Trophoblast cell (in vitro differentiated cells and primary cell): ENCODE results near the gene TMEM266.

Source experiments
- DNase-seq, 2 donors: peaks; one replicate each; pipeline ENCODE4 v3.0.0-alpha.2; 2016
- H2AFZ ChIP-seq: 2 replicates; pipeline ENCODE4 v1.6.1; 2013; ENCODE audit warnings: low read length, moderate library complexity, mild to moderate bottlenecking; ENCODE audit not compliant: insufficient read depth, poor library complexity
- H2AK5ac ChIP-seq: 2 replicates; pipeline ENCODE4 v1.6.1; 2013; ENCODE audit warnings: mild to moderate bottlenecking, low read length
- H2BK120ac ChIP-seq: 2 replicates; pipeline ENCODE4 v1.6.1; 2013; ENCODE audit warnings: low read length, mild to moderate bottlenecking, moderate library complexity; ENCODE audit not compliant: insufficient read depth, poor library complexity
- H2BK12ac ChIP-seq: 2 replicates; pipeline ENCODE4 v1.6.1; 2013; ENCODE audit warnings: mild to moderate bottlenecking, low read length, moderate library complexity
- H2BK5ac ChIP-seq: 2 replicates; pipeline ENCODE4 v1.6.1; 2013; ENCODE audit warnings: low read length, low read depth, moderate library complexity, mild to moderate bottlenecking; ENCODE audit not compliant: poor library complexity
- H3K14ac ChIP-seq: 2 replicates; pipeline ENCODE4 v1.6.1; 2013; ENCODE audit warnings: mild to moderate bottlenecking, low read length
- H3K18ac ChIP-seq: 2 replicates; pipeline ENCODE4 v1.6.1; 2013; ENCODE audit warnings: mild to moderate bottlenecking, low read length
- H3K23ac ChIP-seq: 2 replicates; pipeline ENCODE4 v1.6.1; 2013; ENCODE audit warnings: low read length
- H3K27ac ChIP-seq: 2 replicates; pipeline ENCODE4 v1.5.1; 2013; ENCODE audit warnings: low read depth, mild to moderate bottlenecking, inconsistent platforms, low read length, moderate library complexity
- H3K27me3 ChIP-seq: 2 replicates; pipeline ENCODE4 v1.6.1; 2013; ENCODE audit warnings: inconsistent platforms, mild to moderate bottlenecking, low read length, moderate library complexity; ENCODE audit not compliant: insufficient read depth
- H3K36me3 ChIP-seq, 2 experiments: 1 replicate in 1 of 2; 2 replicates in 1 of 2; pipeline ENCODE4 v1.6.1; 2013; ENCODE audit warnings: low read length in 2 of 2, mild to moderate bottlenecking in 2 of 2, moderate library complexity in 1 of 2; ENCODE audit not compliant: insufficient read depth in 2 of 2, control insufficient read depth in 1 of 2
- H3K4ac ChIP-seq: 2 replicates; pipeline ENCODE4 v1.6.1; 2013; ENCODE audit warnings: low read depth, mild to moderate bottlenecking, low read length, moderate library complexity
- H3K4me1 ChIP-seq, 2 experiments: 1 replicate in 1 of 2; 2 replicates in 1 of 2; pipeline ENCODE4 v1.6.1; 2013; ENCODE audit warnings: low read length in 2 of 2, mild to moderate bottlenecking in 2 of 2, moderate library complexity in 1 of 2; ENCODE audit not compliant: insufficient read depth in 2 of 2, control insufficient read depth in 1 of 2
- H3K4me2 ChIP-seq: 2 replicates; pipeline ENCODE4 v1.6.1; 2013; ENCODE audit warnings: inconsistent platforms, mild to moderate bottlenecking, low read length, moderate library complexity
- H3K4me3 ChIP-seq: 2 replicates; pipeline ENCODE4 v1.5.1; 2013; ENCODE audit warnings: mild to moderate bottlenecking, low read depth, low read length, inconsistent platforms
- H3K79me1 ChIP-seq: one replicate; pipeline ENCODE4 v1.6.1; 2013; ENCODE audit warnings: low read length
- H3K79me2 ChIP-seq: 2 replicates; pipeline ENCODE4 v1.6.1; 2013; ENCODE audit warnings: low read length, mild to moderate bottlenecking; ENCODE audit not compliant: control insufficient read depth, insufficient read depth, poor library complexity
- H3K9ac ChIP-seq: 2 replicates; pipeline ENCODE4 v1.6.1; 2013; ENCODE audit warnings: mild to moderate bottlenecking, low read length
- H3K9me3 ChIP-seq: 2 replicates; pipeline ENCODE4 v1.6.1; 2013; ENCODE audit warnings: low read depth, mild to moderate bottlenecking, control low read depth, inconsistent platforms, low read length; ENCODE audit not compliant: insufficient read depth
- H4K12ac ChIP-seq: 2 replicates; pipeline ENCODE4 v1.6.1; 2013; ENCODE audit warnings: low read depth, mild to moderate bottlenecking, low read length, moderate library complexity
- H4K8ac ChIP-seq: 2 replicates; pipeline ENCODE4 v1.6.1; 2013; ENCODE audit warnings: low read depth, mild to moderate bottlenecking, low read length, moderate library complexity
- H4K91ac ChIP-seq: one replicate; pipeline ENCODE4 v1.6.1; 2013; ENCODE audit warnings: low read depth, mild to moderate bottlenecking, low read length, moderate library complexity
- WGBS: extraction: QIAGEN DNeasy Blood & Tissue Kit; methylation state at CpG from one replicate; pipeline ENCODE4 v1.1.7; 2013; ENCODE audit warnings: missing lambda C conversion rate; ENCODE audit not compliant: insufficient read length, insufficient coverage; ENCODE audit errors: extremely low coverage; 5-methylcytosine and 5-hydroxymethylcytosine counted together

TMEM266 gene

DNA sequence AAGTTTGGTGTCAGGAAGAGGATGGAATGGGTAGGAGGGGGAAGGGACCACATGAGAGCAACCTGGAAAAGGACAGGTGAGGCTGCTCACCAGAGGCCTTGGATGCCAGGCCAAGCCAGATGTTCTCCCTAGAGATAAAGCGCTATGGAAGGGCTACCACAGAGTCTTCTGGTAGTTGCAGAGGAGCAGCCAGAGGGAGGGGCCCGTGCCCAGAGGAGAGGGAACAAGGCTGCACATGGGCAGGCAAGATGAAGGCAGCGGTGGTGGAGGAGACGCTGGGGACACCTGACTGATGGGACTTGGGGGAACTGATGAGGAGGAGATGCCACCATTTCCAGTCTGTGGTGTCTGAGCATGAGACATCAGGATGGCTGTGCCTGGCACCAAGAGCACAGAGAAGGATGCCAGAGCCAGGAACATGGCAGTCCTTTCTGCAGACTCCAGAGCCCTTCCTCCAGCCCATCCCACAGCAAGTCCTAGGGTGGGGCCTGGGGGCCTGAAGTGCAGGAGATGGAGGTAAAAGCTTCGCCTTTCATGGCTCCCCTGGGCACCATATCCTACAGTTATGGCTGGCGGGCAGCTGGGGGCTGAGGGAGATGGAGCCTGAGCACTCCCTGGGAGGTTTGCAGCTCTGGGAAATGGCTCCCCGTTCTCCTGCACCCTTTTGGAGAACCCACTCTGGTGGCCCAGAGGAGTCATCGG lies 148.4 kb downstream of the TMEM266 start:
- H3K27me3 ChIP-seq = no peaks in the 10 kb centered on the region
- H3K4me2 ChIP-seq = no peak overlapping the region
- H2AK5ac ChIP-seq = no peak overlapping the region
- H4K8ac ChIP-seq = no peak overlapping the region
- no peaks in the 10 kb centered on the region for H3K79me2 ChIP-seq
- H2AFZ ChIP-seq = no peak overlapping the region
- H3K9ac ChIP-seq = no peak overlapping the region
- H3K23ac ChIP-seq = no peak overlapping the region
- no peaks in the 10 kb centered on the region for H3K9me3 ChIP-seq
- H3K18ac ChIP-seq = no peak overlapping the region
- peak overlapping the region; percentile 39 for H3K4me3 ChIP-seq
- H4K12ac ChIP-seq = no peak overlapping the region
- no CpG with 5 or more reads among the region's 8 CpGs for WGBS
- peaks cover 22 to 37% of the 10 kb centered on the region in 2 experiments for H3K36me3 ChIP-seq
- H3K4me1 ChIP-seq = no peaks in the 10 kb centered on the region
- H2BK12ac ChIP-seq = no peak overlapping the region
- H3K4ac ChIP-seq = no peak overlapping the region
- H2BK120ac ChIP-seq = no peak overlapping the region
- no peaks in the 10 kb centered on the region for H3K79me1 ChIP-seq
- no peak for DNase-seq
- H2BK5ac ChIP-seq = no peak overlapping the region
- H3K14ac ChIP-seq = no peak overlapping the region
- H4K91ac ChIP-seq = no peak overlapping the region
- no peak overlapping the region for H3K27ac ChIP-seq

DNA sequence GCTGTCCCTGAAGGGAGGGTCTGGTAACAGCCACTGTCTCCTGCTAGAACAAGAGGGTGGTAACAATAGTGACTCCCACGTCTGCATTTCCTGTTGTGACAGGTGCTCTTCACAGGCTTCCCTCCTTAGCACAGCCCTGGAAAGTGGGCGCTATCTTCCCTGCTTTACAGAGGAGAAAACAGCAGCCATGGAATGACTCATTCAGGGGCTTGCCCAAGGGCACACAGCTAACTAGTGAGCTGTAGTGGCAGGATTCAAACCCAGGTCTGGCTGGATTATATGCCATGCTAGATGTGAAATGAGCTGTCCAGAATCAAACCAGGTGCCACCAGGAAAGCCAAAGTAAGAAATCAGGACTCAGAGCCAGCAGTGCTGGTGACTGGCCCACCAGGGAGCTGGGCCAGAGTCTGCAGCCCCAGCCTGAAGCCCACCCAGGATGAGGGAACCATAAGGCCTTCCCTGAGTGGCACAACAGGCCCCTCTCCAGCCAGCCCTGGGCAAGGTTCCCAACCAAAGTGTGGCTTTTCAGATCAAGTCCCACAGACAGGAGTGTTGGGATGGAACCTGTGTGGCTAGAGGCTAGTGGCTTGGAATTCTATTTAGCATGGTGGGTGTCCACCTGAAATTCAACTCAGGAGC lies 149.1 kb downstream of the TMEM266 start:
- H3K79me2 ChIP-seq = no peaks in the 10 kb centered on the region
- no peak overlapping the region for H4K8ac ChIP-seq
- no peak overlapping the region for H2AFZ ChIP-seq
- H2AK5ac ChIP-seq = no peak overlapping the region
- H3K4me2 ChIP-seq = no peak overlapping the region
- H3K4me3 ChIP-seq = no peak overlapping the region
- H2BK12ac ChIP-seq = no peak overlapping the region
- H2BK5ac ChIP-seq = no peak overlapping the region
- H2BK120ac ChIP-seq = no peak overlapping the region
- H3K23ac ChIP-seq = no peak overlapping the region
- peaks cover 23 to 39% of the 10 kb centered on the region in 2 experiments for H3K36me3 ChIP-seq
- no peaks in the 10 kb centered on the region for H3K79me1 ChIP-seq
- no peak overlapping the region for H3K14ac ChIP-seq
- H3K9ac ChIP-seq = no peak overlapping the region
- H3K27ac ChIP-seq = no peak overlapping the region
- H3K4ac ChIP-seq = no peak overlapping the region
- H3K4me1 ChIP-seq = no peaks in the 10 kb centered on the region
- H4K12ac ChIP-seq = no peak overlapping the region
- no peak overlapping the region for H4K91ac ChIP-seq
- no peaks in the 10 kb centered on the region for H3K27me3 ChIP-seq
- H3K9me3 ChIP-seq = no peaks in the 10 kb centered on the region
- no peak for DNase-seq
- no peak overlapping the region for H3K18ac ChIP-seq
- WGBS = no CpG with 5 or more reads among the region's 2 CpGs

GRCh38 chr15:76209523-76209922 lies 149.7 kb downstream of the TMEM266 start:
- Histone ChIP-seq H3K9me3 (no peaks in the 10 kb centered on the region), H3K4ac (no peak overlapping the region), H3K23ac (no peak overlapping the region), H3K4me1 (no peaks in the 10 kb centered on the region), H4K91ac (no peak overlapping the region), H2BK5ac (no peak overlapping the region), H2BK12ac (no peak overlapping the region), H2BK120ac (no peak overlapping the region), H4K8ac (no peak overlapping the region), H3K79me2 (no peaks in the 10 kb centered on the region), H3K4me3 (no peak overlapping the region), H3K27me3 (no peaks in the 10 kb centered on the region), H2AK5ac (no peak overlapping the region), H3K14ac (no peak overlapping the region), H3K9ac (no peak overlapping the region), H3K18ac (no peak overlapping the region), H3K79me1 (no peaks in the 10 kb centered on the region), H4K12ac (no peak overlapping the region), H3K4me2 (no peak overlapping the region), H3K27ac (no peak overlapping the region), H2AFZ (no peak overlapping the region), H3K36me3 (peaks cover 25 to 44% of the 10 kb centered on the region in 2 experiments)
- WGBS = no CpG with 5 or more reads among the region's 1 CpG
- no peak for DNase-seq

GRCh38 chr15:76209942-76210341 lies 150.2 kb downstream of the TMEM266 start:
- H3K79me1 ChIP-seq = no peaks in the 10 kb centered on the region
- no peaks in the 10 kb centered on the region for H3K9me3 ChIP-seq
- H3K23ac ChIP-seq = no peak overlapping the region
- no peak overlapping the region for H2BK12ac ChIP-seq
- no peak overlapping the region for H2AFZ ChIP-seq
- H3K36me3 ChIP-seq = peaks cover 25 to 47% of the 10 kb centered on the region in 2 experiments
- H3K4me3 ChIP-seq = no peak overlapping the region
- H3K27ac ChIP-seq = no peak overlapping the region
- no peak overlapping the region for H4K12ac ChIP-seq
- H3K4me2 ChIP-seq = no peak overlapping the region
- no peaks in the 10 kb centered on the region for H3K27me3 ChIP-seq
- no peaks in the 10 kb centered on the region for H3K4me1 ChIP-seq
- H3K79me2 ChIP-seq = no peaks in the 10 kb centered on the region
- H3K14ac ChIP-seq = no peak overlapping the region
- no peak overlapping the region for H4K91ac ChIP-seq
- no peak overlapping the region for H3K9ac ChIP-seq
- no peak overlapping the region for H4K8ac ChIP-seq
- no peak for DNase-seq
- no peak overlapping the region for H2AK5ac ChIP-seq
- H2BK120ac ChIP-seq = no peak overlapping the region
- no peak overlapping the region for H3K4ac ChIP-seq
- H2BK5ac ChIP-seq = no peak overlapping the region
- WGBS = no CpG with 5 or more reads among the region's 3 CpGs
- no peak overlapping the region for H3K18ac ChIP-seq
